ENCODE results near the gene SLC25A43.

GRCh38 chrX:119500061-119500800 lies 101.1 kb downstream of the SLC25A43 start:
- TF ChIP-seq ZNF580 (tag by site-specific recombination; IDR thresholded peaks at IDR 0.05) = no peak
- no peak for TF ChIP-seq REST (tag by site-specific recombination; IDR thresholded peaks at IDR 0.05)
- TF ChIP-seq CTCF (tag by site-specific recombination; IDR thresholded peaks at IDR 0.05) = no peak
- TF ChIP-seq ZNF280C (tag by site-specific recombination; IDR thresholded peaks at IDR 0.05) = no peak
- TF ChIP-seq ZNF544 (tag by site-specific recombination; IDR thresholded peaks at IDR 0.05) = no peak
- no peak for TF ChIP-seq ZNF488 (tag by site-specific recombination; IDR thresholded peaks at IDR 0.05)
- no peak for TF ChIP-seq ZNF138 (tag by site-specific recombination; IDR thresholded peaks at IDR 0.05; ENCODE audit: borderline replicate concordance)
- TF ChIP-seq FEZF1 (tag by site-specific recombination; IDR thresholded peaks at IDR 0.05) = no peak
- TF ChIP-seq TCF7L2 (IDR thresholded peaks at IDR 0.05; ENCODE audit: borderline replicate concordance, low read depth, low read length) = no peak
- no peak for TF ChIP-seq ZNF18 (tag by site-specific recombination; IDR thresholded peaks at IDR 0.05)
- no peak for TF ChIP-seq ZBTB7A (tag by site-specific recombination; IDR thresholded peaks at IDR 0.05; ENCODE audit: low read depth)

All from HEK293 (cell line).